H1 (cell line): ENCODE results near the gene PHC2. TPM values are rescaled to one million over a fixed set of nuclear protein-coding genes. Genes with fewer than 3 reads are reported as not detected.

Source experiments
- CTCF ChIA-PET: fragments of 300-600 bp; sonication (Branson Sonifier 250); formaldehyde crosslinking; loops from one replicate; lab custom pipeline; 2021; ENCODE audit not compliant: partially characterized antibody; lab: Charles Lee
- POLR2A ChIA-PET: fragments of 300-600 bp; sonication (Branson Sonifier 250); formaldehyde crosslinking; loops from one replicate; lab custom pipeline; 2021; ENCODE audit warnings: inconsistent platforms; ENCODE audit not compliant: partially characterized antibody; lab: Charles Lee
- DNase-seq, 2 experiments: peaks; one replicate each; pipeline versions ENCODE4 v3.0.0 to v3.0.0-alpha.2; 2010 to 2022; ENCODE audit warnings: low spot score in 2 of 2, low read depth in 1 of 2, mixed read lengths in 1 of 2
- FAIRE-seq: peaks from 2 replicates; lab custom pipeline; 2011; peaks lifted over from hg19 to GRCh38; lab: Jason Lieb, UNC
- H2AFZ ChIP-seq: 2 replicates; pipeline ENCODE4 v1.8.1; 2012; ENCODE audit warnings: low read length, inconsistent platforms
- H2AK5ac ChIP-seq: 2 replicates; pipeline ENCODE4 v1.6.1; 2013; ENCODE audit warnings: low read depth, low read length
- H2BK120ac ChIP-seq: replicated peaks from 2 replicates; pipeline ENCODE3; 2013; ENCODE audit warnings: low read depth, low read length, inconsistent platforms
- H2BK12ac ChIP-seq: 2 replicates; pipeline ENCODE4 v1.6.1; 2013; ENCODE audit warnings: low read depth, low read length
- H2BK15ac ChIP-seq: 2 replicates; pipeline ENCODE4 v1.6.1; 2013; ENCODE audit warnings: low read length
- H2BK20ac ChIP-seq: 2 replicates; pipeline ENCODE4 v1.6.1; 2013; ENCODE audit warnings: low read length
- H2BK5ac ChIP-seq: 2 replicates; pipeline ENCODE4 v1.6.1; 2013; ENCODE audit warnings: low read depth, low read length
- H3K14ac ChIP-seq: 2 replicates; pipeline ENCODE4 v1.6.1; 2013; ENCODE audit warnings: inconsistent platforms; ENCODE audit not compliant: insufficient read length
- H3K18ac ChIP-seq: 2 replicates; pipeline ENCODE4 v1.6.1; 2013; ENCODE audit warnings: low read length; ENCODE audit errors: extremely low read depth
- H3K23ac ChIP-seq: 2 replicates; pipeline ENCODE4 v1.6.1; 2013; ENCODE audit warnings: inconsistent platforms; ENCODE audit not compliant: insufficient read length
- H3K23me2 ChIP-seq: 2 replicates; pipeline ENCODE4 v1.6.1; 2013; ENCODE audit warnings: low read depth, low read length
- H3K27ac ChIP-seq: 2 replicates; pipeline ENCODE4 v1.6.1; 2011; ENCODE audit warnings: low read depth, low read length, inconsistent platforms
- H3K27me3 ChIP-seq, 4 experiments: replicated peaks in 1 of 4; 1 replicate in 1 of 4; 2 replicates in 3 of 4; pipeline versions ENCODE4 v1.6.1 to v1.8.1; 2011 to 2013; ENCODE audit warnings: low read length in 3 of 4, mild to moderate bottlenecking in 3 of 4, inconsistent platforms in 2 of 4, mixed read lengths in 2 of 4, moderate library complexity in 1 of 4; ENCODE audit not compliant: control insufficient read depth in 3 of 4, insufficient read depth in 3 of 4; ENCODE audit errors: extremely low read depth in 1 of 4
- H3K36me3 ChIP-seq, 4 experiments: 2 replicates each; pipeline versions ENCODE4 v1.6.1 to v1.8.1; 2011 to 2013; ENCODE audit warnings: mild to moderate bottlenecking in 4 of 4, low read length in 3 of 4, moderate library complexity in 2 of 4, control low read depth in 1 of 4, inconsistent platforms in 1 of 4; ENCODE audit not compliant: insufficient read depth in 4 of 4, control insufficient read depth in 2 of 4
- H3K4ac ChIP-seq: replicated peaks from 2 replicates; pipeline ENCODE3; 2013; ENCODE audit warnings: low read length, low read depth, mixed read lengths, inconsistent platforms; ENCODE audit not compliant: insufficient read length
- H3K4me1 ChIP-seq, 4 experiments: replicated peaks in 1 of 4; 1 replicate in 1 of 4; 2 replicates in 3 of 4; pipeline versions ENCODE4 v1.6.1 to v1.8.1; 2011 to 2013; ENCODE audit warnings: low read length in 3 of 4, inconsistent platforms in 2 of 4, mixed read lengths in 1 of 4; ENCODE audit not compliant: insufficient read depth in 4 of 4, control insufficient read depth in 3 of 4
- H3K4me2 ChIP-seq, 2 experiments: 2 replicates each; pipeline versions ENCODE4 v1.6.1 to v1.8.1; 2011 to 2013; ENCODE audit warnings: low read depth in 2 of 2, low read length in 2 of 2, control low read depth in 1 of 2, inconsistent platforms in 1 of 2, mild to moderate bottlenecking in 1 of 2; ENCODE audit not compliant: insufficient read depth in 1 of 2
- H3K4me3 ChIP-seq, 4 experiments: fragments of 200-600, 300-600 bp in 1 of 4; sonication (generic), shearing (Covaris generic), sonication (Bioruptor Twin) in 1 of 4; 2 replicates each; pipeline versions ENCODE4 v1.5.1 to v1.8.1; 2011 to 2016; ENCODE audit warnings: low read length in 4 of 4, low read depth in 3 of 4, control low read depth in 2 of 4, inconsistent platforms in 2 of 4, mild to moderate bottlenecking in 2 of 4, mixed read lengths in 1 of 4, moderate library complexity in 1 of 4; ENCODE audit not compliant: insufficient read depth in 2 of 4; ENCODE audit errors: extremely low read depth in 1 of 4
- H3K56ac ChIP-seq: replicated peaks from 2 replicates; pipeline ENCODE3; 2013; ENCODE audit warnings: low read depth, mild to moderate bottlenecking, mixed read lengths, low read length, inconsistent platforms; ENCODE audit not compliant: insufficient read length
- H3K79me1 ChIP-seq: 2 replicates; pipeline ENCODE4 v1.6.1; 2013; ENCODE audit warnings: low read depth, low read length, control low read depth
- H3K79me2 ChIP-seq, 2 experiments: 2 replicates each; pipeline versions ENCODE4 v1.6.1 to v1.8.1; 2012 to 2013; ENCODE audit warnings: low read length in 2 of 2, mild to moderate bottlenecking in 2 of 2, inconsistent platforms in 1 of 2; ENCODE audit not compliant: insufficient read depth in 2 of 2, control insufficient read depth in 1 of 2
- H3K9ac ChIP-seq, 4 experiments: replicated peaks in 1 of 4; 1 replicate in 1 of 4; 2 replicates in 3 of 4; pipeline versions ENCODE4 v1.6.1 to v1.8.1; 2011 to 2013; ENCODE audit warnings: low read depth in 3 of 4, low read length in 3 of 4, control low read depth in 2 of 4, mild to moderate bottlenecking in 2 of 4, moderate library complexity in 2 of 4, inconsistent platforms in 1 of 4; ENCODE audit errors: extremely low read depth in 1 of 4
- H3K9me3 ChIP-seq, 2 experiments: 2 replicates each; pipeline versions ENCODE4 v1.6.1 to v1.8.1; 2012 to 2013; ENCODE audit warnings: mild to moderate bottlenecking in 2 of 2, moderate library complexity in 2 of 2, control low read depth in 1 of 2, inconsistent platforms in 1 of 2, low read depth in 1 of 2, low read length in 1 of 2, mixed read lengths in 1 of 2; ENCODE audit not compliant: insufficient read depth in 2 of 2
- H4K20me1 ChIP-seq, 2 experiments: replicated peaks in 1 of 2; 2 replicates each; pipeline versions ENCODE3 to v1.8.1; 2011 to 2013; ENCODE audit warnings: inconsistent platforms in 2 of 2, low read length in 2 of 2, mild to moderate bottlenecking in 1 of 2; ENCODE audit not compliant: insufficient read depth in 2 of 2, control insufficient read depth in 1 of 2
- H4K5ac ChIP-seq: 2 replicates; pipeline ENCODE4 v1.6.1; 2013; ENCODE audit warnings: low read length, low read depth, mixed read lengths, inconsistent platforms; ENCODE audit not compliant: insufficient read length
- H4K8ac ChIP-seq: 2 replicates; pipeline ENCODE4 v1.8.0; 2013; ENCODE audit warnings: mild to moderate bottlenecking, moderate library complexity, low read length, inconsistent platforms; ENCODE audit not compliant: insufficient read depth; ENCODE audit errors: extremely low read depth
- H4K91ac ChIP-seq: replicated peaks from 2 replicates; pipeline ENCODE3; 2013; ENCODE audit warnings: low read length, mixed read lengths, inconsistent platforms; ENCODE audit not compliant: insufficient read length
- RFX5 ChIP-seq: IDR thresholded peaks from 2 replicates; pipeline ENCODE4 v1.6.1; 2011; ENCODE audit warnings: low read depth, low read length, improper control_type of control experiment, borderline replicate concordance
- SIX5 ChIP-seq: IDR thresholded peaks from 2 replicates; pipeline ENCODE4 v1.6.1; 2011; ENCODE audit warnings: mild to moderate bottlenecking, low read depth, low read length
- TAF7 ChIP-seq: optimal IDR thresholded peaks from 2 replicates; pipeline ENCODE3; 2011; ENCODE audit warnings: low read depth, mild to moderate bottlenecking, inconsistent platforms, low read length, moderate library complexity, borderline replicate concordance
- YY1 ChIP-seq: IDR thresholded peaks from 2 replicates; pipeline ENCODE4 v1.6.1; 2011; ENCODE audit warnings: low read depth, mild to moderate bottlenecking, low read length
- WGBS, 2 experiments: shearing (Covaris generic) in 1 of 2; methylation state at CpG; one replicate each; pipeline versions ENCODE4 v1.1.6 to v1.1.7; 2013 to 2015; ENCODE audit warnings: low lambda C conversion rate in 2 of 2, mixed read lengths in 2 of 2, inconsistent platforms in 1 of 2, low coverage in 1 of 2, missing lambda C conversion rate in 1 of 2; ENCODE audit not compliant: insufficient replicate concordance in 2 of 2, insufficient coverage in 1 of 2, insufficient read length in 1 of 2; ENCODE audit errors: extremely low coverage in 1 of 2, missing lambda C conversion rate in 1 of 2; 5-methylcytosine and 5-hydroxymethylcytosine counted together
- polyA plus RNA-seq, 7 experiments: library from polyadenylated mRNA; depleted of rRNA in 3 of 7; stranded (reverse) in 5 of 7; unstranded in 2 of 7; fragments of >200 nt in 5 of 7; fragments of 200-250 nt in 2 of 7; gene quantifications; 1 replicate in 5 of 7; 2 replicates in 1 of 7; 4 replicates in 1 of 7; pipeline versions ENCODE4 v1.2.1 to v1.2.3, GENCODE V29; 2011 to 2013; ENCODE audit warnings: missing spikeins in 2 of 7, mixed read lengths in 2 of 7
- total RNA-seq: library from RNA; stranded (reverse); fragmentation: NEBNext Ultra II Directional; extraction: Animal tissue kit (Norgen Biotek cat#: 25700); gene quantifications from 2 replicates; pipeline ENCODE4 v1.2.1, GENCODE V29; 2021

Gene PHC2
- total and polyA plus RNA-seq, 2 of the 8 experiments (the other 6 are each of a cell fraction or from before 2014, with no cell fraction given): 5.6 to 14.2 TPM

- no peak overlapping the region; a peak in 1 of 8 replicates for H3K4me3 ChIP-seq
- H2AFZ ChIP-seq: no peak overlapping the region
- H3K14ac ChIP-seq: no peak overlapping the region
- no peaks in the 10 kb centered on the region for H3K36me3 ChIP-seq
- CTCF ChIA-PET: interaction anchor here (2.4 kb wide), 1 partner anchor 13 kb away, joined by 6 read pairs; no protein-coding TSS in a partner anchor
- H3K79me1 ChIP-seq: no peaks in the 10 kb centered on the region
- H4K91ac ChIP-seq: no peak overlapping the region
- H3K27ac ChIP-seq: no peak overlapping the region
- H2AK5ac ChIP-seq: no peak overlapping the region
- H2BK5ac ChIP-seq: no peak overlapping the region
- H2BK20ac ChIP-seq: no peak overlapping the region
- H3K27me3 ChIP-seq: peaks cover 32 to 53% (median 47%) of the 10 kb centered on the region in 4 experiments
- H4K20me1 ChIP-seq: peaks cover 5 to 22% of the 10 kb centered on the region in 2 experiments
- H3K9me3 ChIP-seq: no peaks in the 10 kb centered on the region
- POLR2A ChIA-PET: interaction anchor here (1.3 kb wide), 1 partner anchor 8 kb away, joined by 3 read pairs; no protein-coding TSS in a partner anchor
- FAIRE-seq: no peak
- H3K4ac ChIP-seq: no peak overlapping the region
- no peak overlapping the region for H4K5ac ChIP-seq
- H3K56ac ChIP-seq: no peak overlapping the region
- no peak overlapping the region for H4K8ac ChIP-seq
- H2BK120ac ChIP-seq: no peak overlapping the region
- no peak overlapping the region for H3K4me2 ChIP-seq
- H3K4me1 ChIP-seq: peaks cover 9 to 44% (median 18%) of the 10 kb centered on the region in 4 experiments
- DNase-seq: no peak
- no peaks in the 10 kb centered on the region for H3K79me2 ChIP-seq
- no peak overlapping the region for H2BK12ac ChIP-seq
- peaks cover 8% of the 10 kb centered on the region for H3K23me2 ChIP-seq
- H3K23ac ChIP-seq: no peak overlapping the region
- TF ChIP-seq YY1 (no peak), TAF7 (no peak), SIX5 (no peak), RFX5 (no peak)
- no peak overlapping the region for H2BK15ac ChIP-seq
- 79% methylated on average over 3 of the region's 3 CpGs; no CpG with 5 or more reads in 1 of the 2 experiments for WGBS, 2 experiments
- no peak overlapping the region for H3K18ac ChIP-seq
- H3K9ac ChIP-seq: no peak overlapping the region
Measured at GRCh38 chr1:33346533-33346926, 84.4 kb downstream of the PHC2 start.
